Central memory CD8-positive, alpha-beta T cell (primary cell): ENCODE measurements around the gene INS.

Experiments
- ATAC-seq: fragments of 150-1000 bp; cut with Tn5 transposase; replicated peaks from 2 replicates; pipeline ENCODE4 v1.10.0; 2022; ENCODE audit warnings: mild to moderate bottlenecking, moderate FRiP score, moderate number of reproducible peaks; ENCODE audit not compliant: poor library complexity, severe bottlenecking; ENCODE audit errors: extremely low read depth
- DNase-seq, 2 donors: peaks; one replicate each; pipeline ENCODE4 v3.0.0; 2021; ENCODE audit warnings: low spot score in 2 of 2
- H3K27ac Mint-ChIP-seq: one replicate; pipeline ENCODE4 v1.8.0; 2022; ENCODE audit warnings: low read depth, mild to moderate bottlenecking, moderate library complexity, mixed read lengths
- H3K27me3 Mint-ChIP-seq: one replicate; pipeline ENCODE4 v1.8.0; 2022; ENCODE audit warnings: mixed read lengths
- H3K36me3 Mint-ChIP-seq: one replicate; pipeline ENCODE4 v1.8.0; 2022; ENCODE audit warnings: mild to moderate bottlenecking, moderate library complexity, mixed read lengths; ENCODE audit not compliant: insufficient read depth
- H3K4me1 Mint-ChIP-seq: one replicate; pipeline ENCODE4 v1.8.0; 2022; ENCODE audit warnings: mixed read lengths
- H3K4me3 Mint-ChIP-seq: one replicate; pipeline ENCODE4 v1.8.0; 2022; ENCODE audit warnings: mild to moderate bottlenecking, moderate library complexity, mixed read lengths
- H3K9me3 Mint-ChIP-seq: one replicate; pipeline ENCODE4 v1.8.0; 2022; ENCODE audit warnings: mixed read lengths

Gene INS

GRCh38 chr11:2160736-2161259, at the start of gene INS:
Gene INS, minus strand, starts transcription at chr11:2161209. Its CDS starts 238 bp downstream, at chr11:2160971.
- DNase-seq: no peak
- no peaks in the 10 kb centered on the region for H3K4me1 Mint-ChIP-seq
- no peak for ATAC-seq
- H3K27me3 Mint-ChIP-seq: peaks cover 6% of the 10 kb centered on the region
- no peaks in the 10 kb centered on the region for H3K9me3 Mint-ChIP-seq
- H3K4me3 Mint-ChIP-seq: no peak within 1 kb of the TSS
- no peaks in the 10 kb centered on the region for H3K36me3 Mint-ChIP-seq
- no peak within 1 kb of the TSS for H3K27ac Mint-ChIP-seq

GRCh38 chr11:2210366-2211112, 49.5 kb upstream of the INS start:
- Mint-ChIP-seq H3K27ac (no peak overlapping the region), H3K9me3 (no peaks in the 10 kb centered on the region), H3K27me3 (peaks cover 11% of the 10 kb centered on the region), H3K4me3 (no peak overlapping the region), H3K36me3 (peaks cover 2% of the 10 kb centered on the region), H3K4me1 (peaks cover 13% of the 10 kb centered on the region)
- DNase-seq (peak; percentile 7 to 12), ATAC-seq (no peak)

- Mint-ChIP-seq H3K27ac (no peak overlapping the region), H3K36me3 (peaks cover 2% of the 10 kb centered on the region)
- DNase-seq: peak in 1 of 2 donors; percentile 4
These were observed 48.9 kb upstream of the INS start for GRCh38 chr11:2209900-2210321.

GRCh38 chr11:2209370-2209801, 48.4 kb upstream of the INS start:
- peak in 1 of 2 donors; percentile 8 for DNase-seq
- Mint-ChIP-seq H3K27me3 (peaks cover 11% of the 10 kb centered on the region), H3K4me3 (no peak overlapping the region), H3K9me3 (no peaks in the 10 kb centered on the region), H3K27ac (no peak overlapping the region), H3K4me1 (peaks cover 11% of the 10 kb centered on the region), H3K36me3 (peaks cover 2% of the 10 kb centered on the region)
- ATAC-seq: no peak

More at GRCh38 chr11:2209900-2210321, 48.9 kb upstream of the INS start:
- ATAC-seq: no peak
- no peak overlapping the region for H3K4me3 Mint-ChIP-seq
- peaks cover 13% of the 10 kb centered on the region for H3K4me1 Mint-ChIP-seq
- no peaks in the 10 kb centered on the region for H3K9me3 Mint-ChIP-seq
- H3K27me3 Mint-ChIP-seq: peaks cover 11% of the 10 kb centered on the region

- no peaks in the 10 kb centered on the region for H3K9me3 Mint-ChIP-seq
- H3K27ac Mint-ChIP-seq: no peak overlapping the region
- DNase-seq (peak in 1 of 2 donors; percentile 9), ATAC-seq (no peak)
- H3K36me3 Mint-ChIP-seq: peaks cover 2% of the 10 kb centered on the region
- H3K27me3 Mint-ChIP-seq: peaks cover 11% of the 10 kb centered on the region
- H3K4me3 Mint-ChIP-seq: no peak overlapping the region
- peaks cover 6% of the 10 kb centered on the region for H3K4me1 Mint-ChIP-seq
These were observed 47.8 kb upstream of the INS start for GRCh38 chr11:2208691-2209369.

GRCh38 chr11:2207773-2208621, 47.0 kb upstream of the INS start:
- Mint-ChIP-seq H3K36me3 (no peaks in the 10 kb centered on the region), H3K27me3 (peaks cover 11% of the 10 kb centered on the region), H3K27ac (no peak overlapping the region), H3K4me1 (no peaks in the 10 kb centered on the region), H3K9me3 (no peaks in the 10 kb centered on the region), H3K4me3 (no peak overlapping the region)
- DNase-seq: peak in 1 of 2 donors; percentile 10
- no peak for ATAC-seq

- H3K9me3 Mint-ChIP-seq: no peaks in the 10 kb centered on the region
- H3K4me3 Mint-ChIP-seq: no peak overlapping the region
- DNase-seq (peak; percentile 3 to 9), ATAC-seq (no peak)
- no peak overlapping the region for H3K27ac Mint-ChIP-seq
- H3K27me3 Mint-ChIP-seq: peaks cover 11% of the 10 kb centered on the region
- no peaks in the 10 kb centered on the region for H3K36me3 Mint-ChIP-seq
- H3K4me1 Mint-ChIP-seq: no peaks in the 10 kb centered on the region
These were observed 46.2 kb upstream of the INS start for GRCh38 chr11:2207212-2207611.

- Mint-ChIP-seq H3K36me3 (no peaks in the 10 kb centered on the region), H3K27ac (no peak overlapping the region), H3K4me3 (no peak overlapping the region), H3K9me3 (peaks cover 2% of the 10 kb centered on the region), H3K4me1 (no peaks in the 10 kb centered on the region), H3K27me3 (peaks cover 11% of the 10 kb centered on the region)
- ATAC-seq (no peak), DNase-seq (no peak)
These were observed 45.1 kb upstream of the INS start for GRCh38 chr11:2205981-2206690.

GRCh38 chr11:2205214-2205720, 44.3 kb upstream of the INS start:
- Mint-ChIP-seq H3K36me3 (no peaks in the 10 kb centered on the region), H3K4me3 (no peak overlapping the region), H3K4me1 (no peaks in the 10 kb centered on the region), H3K27ac (no peak overlapping the region), H3K9me3 (peaks cover 6% of the 10 kb centered on the region), H3K27me3 (peaks cover 11% of the 10 kb centered on the region)
- no peak for ATAC-seq
- no peak for DNase-seq

- Mint-ChIP-seq H3K27me3 (peaks cover 11% of the 10 kb centered on the region), H3K4me1 (no peaks in the 10 kb centered on the region), H3K36me3 (no peaks in the 10 kb centered on the region), H3K27ac (no peak overlapping the region), H3K9me3 (peaks cover 6% of the 10 kb centered on the region), H3K4me3 (no peak overlapping the region)
- DNase-seq (no peak), ATAC-seq (no peak)
These were observed 43.6 kb upstream of the INS start for GRCh38 chr11:2204361-2205213.
